Caco-2 (cell line): ENCODE measurements around the gene PAXX. TPM values are rescaled to one million over a fixed set of nuclear protein-coding genes. Genes with fewer than 3 reads are reported as not detected.

Experiments
- BruUV-seq: library from RNA; stranded (reverse); fragments of 400-500 nt; replicated peaks from 2 replicates; lab custom pipeline; 2021; lab: Mats Ljungman, UMichigan
- CTCF ChIA-PET: fragments of 300-600 bp; sonication (Branson Sonifier 250); formaldehyde crosslinking; loops from one replicate; lab custom pipeline; 2022; ENCODE audit warnings: antibody characterized with exemption; lab: Charles Lee
- POLR2A ChIA-PET: fragments of 300-600 bp; sonication (Branson Sonifier 250); formaldehyde crosslinking; loops from one replicate; lab custom pipeline; 2022; ENCODE audit warnings: antibody characterized with exemption; lab: Charles Lee
- DNase-seq, 2 experiments: peaks; one replicate each; pipeline versions ENCODE4 v3.0.0 to v3.0.0-alpha.2; 2020 to 2022
- H3K27me3 ChIP-seq: replicated peaks from 2 replicates; pipeline ENCODE4 v1.6.0; 2011; ENCODE audit warnings: low read length; ENCODE audit not compliant: control insufficient read depth, insufficient read depth
- H3K36me3 ChIP-seq: 2 replicates; pipeline ENCODE4 v1.5.1; 2011; ENCODE audit warnings: low read length; ENCODE audit not compliant: control insufficient read depth, insufficient read depth
- H3K4me1 ChIP-seq: fragments of 250-450 bp; sonication (Bioruptor Pico); 2 replicates; pipeline ENCODE4 v1.5.1; 2020; ENCODE audit warnings: mild to moderate bottlenecking
- H3K4me3 ChIP-seq: 2 replicates; pipeline ENCODE4 v1.5.1; 2011; ENCODE audit warnings: low read depth, mild to moderate bottlenecking, control low read depth, low read length
- H3K9me3 ChIP-seq: fragments of 250-450 bp; sonication (Bioruptor Pico); 2 replicates; pipeline ENCODE4 v1.5.1; 2020; ENCODE audit warnings: mild to moderate bottlenecking, moderate library complexity
- H3K27ac Mint-ChIP-seq: one replicate; pipeline ENCODE4 v1.8.0; 2022; ENCODE audit warnings: mixed read lengths; ENCODE audit not compliant: unreplicated experiment
- H3K27me3 Mint-ChIP-seq: one replicate; pipeline ENCODE4 v1.8.0; 2022; ENCODE audit warnings: mixed read lengths; ENCODE audit not compliant: insufficient read depth, unreplicated experiment
- H3K36me3 Mint-ChIP-seq: one replicate; pipeline ENCODE4 v1.8.0; 2022; ENCODE audit warnings: mild to moderate bottlenecking, mixed read lengths; ENCODE audit not compliant: insufficient read depth, unreplicated experiment
- H3K4me1 Mint-ChIP-seq: one replicate; pipeline ENCODE4 v1.8.0; 2022; ENCODE audit warnings: low read depth, mixed read lengths; ENCODE audit not compliant: unreplicated experiment
- H3K4me3 Mint-ChIP-seq: one replicate; pipeline ENCODE4 v1.8.0; 2022; ENCODE audit warnings: mild to moderate bottlenecking, moderate library complexity, mixed read lengths; ENCODE audit not compliant: unreplicated experiment
- H3K9me3 Mint-ChIP-seq: one replicate; pipeline ENCODE4 v1.8.0; 2022; ENCODE audit warnings: mixed read lengths; ENCODE audit not compliant: unreplicated experiment
- CTCF ChIP-seq, 2 experiments: fragments of 200-600 bp in 1 of 2; IDR thresholded peaks; 1 replicate in 1 of 2; 2 replicates in 1 of 2; pipeline versions ENCODE4 v1.5.1 to v1.8.0; 2011 to 2022; ENCODE audit warnings: antibody characterized with exemption in 1 of 2, control low read depth in 1 of 2, inconsistent platforms in 1 of 2, low read depth in 1 of 2, low read length in 1 of 2, mild to moderate bottlenecking in 1 of 2, moderate library complexity in 1 of 2; ENCODE audit not compliant: insufficient read depth in 1 of 2, severe bottlenecking in 1 of 2, unreplicated experiment in 1 of 2
- intact Hi-C: fragments of 100-400 bp; cut with micrococcal nuclease; formaldehyde crosslinking; loops from one replicate; pipeline ENCODE4 v1.10.0; 2022; ENCODE audit not compliant: unreplicated experiment
- total RNA-seq: library from RNA; stranded (reverse); gene quantifications from 2 replicates; pipeline ENCODE4 v1.2.3, GENCODE V29; 2022

Gene PAXX
- total RNA-seq, 1 experiment from 2014 or later, result 66.2 TPM

GRCh38 chr9:136969774-136970173, 22.4 kb upstream of the PAXX start:
- Histone ChIP-seq H3K9me3 (no peaks in the 10 kb centered on the region), H3K27me3 (no peaks in the 10 kb centered on the region), H3K4me1 (peaks cover under 1% of the 10 kb centered on the region), H3K4me3 (no peak overlapping the region), H3K36me3 (no peaks in the 10 kb centered on the region)
- no TSS peak for BruUV-seq
- H3K27me3 Mint-ChIP-seq, result no peaks in the 10 kb centered on the region
- H3K27ac Mint-ChIP-seq, result no peak overlapping the region
- no peaks in the 10 kb centered on the region for H3K4me1 Mint-ChIP-seq
- H3K36me3 Mint-ChIP-seq, result peaks cover 5% of the 10 kb centered on the region
- no peak overlapping the region for H3K4me3 Mint-ChIP-seq
- TF ChIP-seq CTCF (IDR thresholded peaks at IDR 0.05; ENCODE audit: insufficient read depth in 1 of 2, low read depth in 1 of 2, low read length in 1 of 2, severe bottlenecking in 1 of 2, unreplicated experiment in 1 of 2), result no peak
- no peak for DNase-seq
- CTCF ChIA-PET, result no interaction called here
- no peaks in the 10 kb centered on the region for H3K9me3 Mint-ChIP-seq
- POLR2A ChIA-PET, result interaction anchor here (0.8 kb wide), 1 partner anchor 22 kb away, joined by 3 read pairs; the partner anchor contains the start of gene PAXX
- intact Hi-C loops, result no loop called here

GRCh38 chr9:136970361-136970760, 21.9 kb upstream of the PAXX start:
- Mint-ChIP-seq H3K27me3 (no peaks in the 10 kb centered on the region), H3K27ac (no peak overlapping the region), H3K4me3 (no peak overlapping the region), H3K9me3 (no peaks in the 10 kb centered on the region), H3K4me1 (no peaks in the 10 kb centered on the region), H3K36me3 (peaks cover 5% of the 10 kb centered on the region)
- BruUV-seq, result no TSS peak
- intact Hi-C loops, result no loop called here
- H3K36me3 ChIP-seq, result no peaks in the 10 kb centered on the region
- no peaks in the 10 kb centered on the region for H3K27me3 ChIP-seq
- no peaks in the 10 kb centered on the region for H3K4me1 ChIP-seq
- no peak for TF ChIP-seq CTCF (IDR thresholded peaks at IDR 0.05; ENCODE audit: insufficient read depth in 1 of 2, low read depth in 1 of 2, low read length in 1 of 2, severe bottlenecking in 1 of 2, unreplicated experiment in 1 of 2)
- H3K9me3 ChIP-seq, result no peaks in the 10 kb centered on the region
- H3K4me3 ChIP-seq, result no peak overlapping the region
- DNase-seq, result no peak
- ChIA-PET POLR2A (no interaction called here), CTCF (no interaction called here)

- no TSS peak for BruUV-seq
These were observed 20.5 kb upstream of the PAXX start for GRCh38 chr9:136971746-136972145.

More at GRCh38 chr9:136971746-136972145, 20.5 kb upstream of the PAXX start:
- DNase-seq, result no peak
- Mint-ChIP-seq H3K4me1 (no peaks in the 10 kb centered on the region), H3K36me3 (no peaks in the 10 kb centered on the region), H3K27me3 (no peaks in the 10 kb centered on the region), H3K9me3 (no peaks in the 10 kb centered on the region), H3K4me3 (no peak overlapping the region), H3K27ac (no peak overlapping the region)
- ChIA-PET POLR2A (no interaction called here), CTCF (no interaction called here)
- Histone ChIP-seq H3K4me1 (no peaks in the 10 kb centered on the region), H3K36me3 (no peaks in the 10 kb centered on the region), H3K4me3 (no peak overlapping the region), H3K27me3 (no peaks in the 10 kb centered on the region), H3K9me3 (no peaks in the 10 kb centered on the region)
- intact Hi-C loops, result no loop called here
- TF ChIP-seq CTCF (IDR thresholded peaks at IDR 0.05; ENCODE audit: insufficient read depth in 1 of 2, low read depth in 1 of 2, low read length in 1 of 2, severe bottlenecking in 1 of 2, unreplicated experiment in 1 of 2), result no peak
